Erythroblast (primary cell): ENCODE measurements around the gene P3H2.
A peak's percentile ranks its signal among the peaks of the same experiment; 100 is the strongest.

ENCODE experiments used
- DNase-seq, 2 experiments: peaks; one replicate each; lab custom pipeline; 2025; lab: John Stamatoyannopoulos, UW
- GATA1 ChIP-seq: IDR thresholded peaks from 2 replicates; pipeline ENCODE4 v1.6.1; 2011; ENCODE audit warnings: low read depth, mild to moderate bottlenecking, control low read depth, low read length, moderate library complexity
- POLR2A ChIP-seq: IDR thresholded peaks from 2 replicates; pipeline ENCODE4 v1.6.1; 2011; ENCODE audit warnings: mild to moderate bottlenecking, low read length

P3H2 gene

GRCh38 chr3:190142041-190142440, 21.3 kb upstream of the P3H2 start:
- DNase-seq = no peak
- TF ChIP-seq POLR2A = no peak
- no peak for TF ChIP-seq GATA1

DNA sequence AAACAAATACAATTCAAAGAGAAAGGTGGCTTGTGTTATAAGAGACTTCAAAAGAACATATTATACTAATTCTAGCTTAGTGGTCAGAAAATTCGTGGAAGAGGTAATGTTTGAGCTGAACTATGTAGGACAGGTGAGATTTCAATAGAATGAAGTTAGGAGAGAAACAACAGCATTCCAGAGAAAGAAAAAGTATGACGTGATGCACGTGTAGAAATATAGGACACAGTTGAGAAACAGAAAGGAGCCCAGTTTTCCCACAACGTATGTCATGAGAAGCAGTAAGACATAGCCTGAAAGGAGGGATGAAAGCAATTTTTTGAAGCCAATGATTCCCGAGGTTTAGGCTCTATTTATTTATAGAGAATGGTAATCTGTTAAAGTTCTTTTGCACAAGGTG, 18.7 kb upstream of the P3H2 start:
- TF ChIP-seq GATA1 (no peak), POLR2A (no peak)
- no peak for DNase-seq

GRCh38 chr3:190132371-190132770, 11.7 kb upstream of the P3H2 start:
- no peak for DNase-seq
- no peak for TF ChIP-seq POLR2A
- TF ChIP-seq GATA1 = no peak

DNA sequence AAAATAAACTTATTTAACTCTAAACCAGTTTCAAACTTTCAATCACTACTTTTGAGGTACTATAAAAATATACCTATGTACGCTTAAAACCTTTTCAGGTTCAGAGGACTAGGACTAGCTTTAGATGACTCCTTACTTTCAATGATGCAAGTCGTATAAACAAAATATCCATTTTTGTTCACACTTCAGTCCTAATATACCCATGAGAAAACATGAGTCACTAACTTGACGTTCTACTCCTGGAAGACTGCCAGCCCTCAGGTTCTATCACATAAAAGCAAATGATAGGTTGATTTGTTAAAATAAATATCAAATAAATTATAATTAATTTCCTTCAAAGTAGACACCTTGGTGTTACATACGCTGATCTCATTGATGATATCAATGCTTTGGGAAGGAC, 10.6 kb upstream of the P3H2 start:
- TF ChIP-seq POLR2A (no peak), GATA1 (no peak)
- DNase-seq = peak in 1 of 2 experiments; percentile 25

DNA sequence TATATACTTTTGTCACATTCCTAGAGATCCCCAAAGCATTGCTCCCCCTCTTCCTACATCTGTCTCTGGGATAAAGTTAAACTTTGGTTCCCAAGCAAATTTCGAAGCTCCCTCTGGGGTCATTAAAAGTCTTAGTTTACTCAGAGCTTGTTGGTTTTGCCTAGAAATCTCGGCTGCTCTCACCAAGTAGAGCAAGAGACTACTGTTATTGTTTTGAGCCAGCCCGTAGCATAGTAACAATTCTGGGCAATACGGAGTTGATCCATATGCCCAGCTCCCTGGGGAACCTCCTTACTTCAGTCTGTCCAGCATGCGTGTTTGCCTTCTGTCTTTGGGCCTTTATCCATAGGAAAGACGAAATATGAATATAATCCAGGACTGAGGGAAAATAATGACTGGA, 10.0 kb upstream of the P3H2 start:
- TF ChIP-seq GATA1 (no peak), POLR2A (no peak)
- DNase-seq = no peak

DNA sequence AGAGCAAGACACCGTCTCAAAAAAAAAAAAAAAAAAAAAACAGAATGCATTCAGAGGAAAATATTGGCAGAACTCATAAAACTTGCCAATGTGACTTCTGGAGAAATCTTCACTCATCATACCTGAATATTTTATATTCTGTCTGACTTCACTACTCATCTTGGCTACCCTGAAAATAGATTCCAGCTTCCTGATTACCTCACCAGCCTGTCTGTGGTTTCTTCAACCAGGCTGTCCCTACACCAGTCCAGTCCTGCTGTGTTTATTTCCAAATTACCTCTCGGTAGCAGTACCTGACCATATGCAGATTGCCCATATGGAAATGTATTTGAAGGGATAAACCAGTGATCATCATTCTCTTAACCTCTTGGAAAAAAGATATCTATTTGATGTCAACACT, 9.3 kb upstream of the P3H2 start:
- DNase-seq = no peak
- TF ChIP-seq POLR2A (no peak), GATA1 (no peak)

GRCh38 chr3:190127797-190128196, 7.1 kb upstream of the P3H2 start:
- DNase-seq = no peak
- TF ChIP-seq GATA1 (no peak), POLR2A (no peak)

GRCh38 chr3:190127195-190127594, 6.5 kb upstream of the P3H2 start:
- TF ChIP-seq POLR2A (no peak), GATA1 (no peak)
- no peak for DNase-seq

GRCh38 chr3:190125436-190126068, 4.9 kb upstream of the P3H2 start:
- no peak for DNase-seq
- TF ChIP-seq POLR2A (no peak), GATA1 (no peak)

GRCh38 chr3:190124067-190124466, 3.4 kb upstream of the P3H2 start:
- TF ChIP-seq POLR2A (no peak), GATA1 (no peak)
- DNase-seq = no peak

GRCh38 chr3:190122198-190122771, 1.6 kb upstream of the P3H2 start:
- TF ChIP-seq POLR2A (no peak), GATA1 (no peak)
- no peak for DNase-seq

DNA sequence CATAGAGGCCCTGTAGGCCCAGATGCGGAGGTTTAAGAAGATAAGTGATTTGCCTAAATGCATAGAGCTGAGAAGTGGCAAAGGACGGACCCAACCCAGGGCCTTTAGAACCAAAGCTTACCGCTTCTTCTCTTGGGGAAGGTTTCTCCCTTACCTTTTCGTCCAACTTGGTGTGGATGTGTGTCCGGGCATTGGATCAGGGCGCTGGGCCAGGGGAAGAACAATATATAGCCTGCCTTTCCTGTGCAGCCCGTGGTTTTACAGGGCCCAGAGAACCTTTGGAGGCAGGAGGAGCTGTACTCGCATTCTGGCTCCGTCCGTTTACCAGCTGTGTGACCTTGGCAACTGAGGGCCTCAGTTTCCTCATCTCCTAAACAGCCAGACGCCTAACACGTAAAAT, 686 bp upstream of the P3H2 start:
- DNase-seq = no peak
- TF ChIP-seq GATA1 (no peak), POLR2A (no peak)

DNA sequence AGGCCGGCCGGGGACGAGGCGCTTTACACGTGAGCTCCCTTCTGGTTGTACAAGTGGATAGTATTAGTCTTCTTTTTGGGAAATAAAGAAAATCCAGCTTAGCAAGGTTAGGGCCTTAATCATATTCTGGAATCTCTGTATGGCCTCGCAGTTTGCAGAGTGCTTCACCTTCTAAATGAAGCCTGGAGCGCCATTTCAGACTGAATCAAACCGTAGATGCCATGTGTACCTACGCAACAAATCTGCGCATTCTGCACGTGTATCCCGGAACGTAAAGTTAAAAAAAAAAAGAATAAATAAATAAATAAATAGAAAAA, 322 bp upstream of the P3H2 start:
- TF ChIP-seq POLR2A (no peak), GATA1 (no peak)
- DNase-seq = no peak

DNA sequence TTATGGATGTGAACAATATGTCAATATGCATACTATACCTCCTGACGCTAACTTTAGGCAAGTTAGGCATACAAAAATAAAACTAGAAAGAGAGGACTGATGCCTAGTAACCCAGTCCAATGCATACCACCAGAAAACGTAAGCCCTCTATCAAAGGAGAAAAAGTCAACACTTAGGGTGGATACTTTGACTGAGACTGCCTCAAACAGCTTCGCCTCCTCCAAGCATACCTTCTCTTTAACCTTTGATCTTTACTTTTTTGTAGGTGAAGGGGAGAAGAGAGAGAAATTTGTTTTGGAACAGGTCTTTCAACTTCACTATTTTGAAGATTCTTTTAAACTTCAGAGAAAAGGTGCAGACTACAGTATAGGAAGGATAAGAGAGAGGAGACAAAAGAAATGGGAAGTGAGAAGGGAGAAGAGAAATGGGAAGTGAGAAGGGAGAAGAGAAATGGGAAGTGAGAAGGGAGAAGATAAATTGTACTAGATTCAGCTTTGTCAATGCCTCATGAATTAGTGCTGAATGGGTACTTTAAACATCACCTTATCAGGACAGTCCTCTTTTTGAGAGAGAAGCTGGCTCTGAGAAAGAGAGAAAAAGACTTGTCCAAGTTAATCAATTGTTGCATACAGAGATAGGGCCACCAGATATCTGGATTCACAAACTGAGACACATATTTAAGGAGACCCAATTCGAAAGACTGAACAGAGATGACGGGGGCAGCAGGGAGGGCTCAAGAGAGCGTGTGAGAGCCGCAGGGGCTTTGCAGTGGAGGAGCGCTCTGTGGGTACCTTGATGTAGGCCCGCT, 1.0 kb downstream of the P3H2 start:
- TF ChIP-seq POLR2A (no peak), GATA1 (no peak)
- DNase-seq = no peak
